HFFc6 (cell line): Measurements from ENCODE around the gene DNAH3. TPM values are rescaled to one million over a fixed set of nuclear protein-coding genes. Genes with fewer than 3 reads are reported as not detected.

Source experiments
- DNase-seq: peaks from one replicate; pipeline ENCODE4 v3.0.0-alpha.2; 2018
- H3K27ac Mint-ChIP-seq: 2 replicates; pipeline ENCODE4 v1.8.0; 2020; ENCODE audit warnings: mild to moderate bottlenecking, mixed read lengths
- H3K27me3 Mint-ChIP-seq: 2 replicates; pipeline ENCODE4 v1.8.0; 2021; ENCODE audit warnings: mild to moderate bottlenecking, moderate library complexity, mixed read lengths; ENCODE audit not compliant: insufficient read depth
- H3K36me3 Mint-ChIP-seq: 2 replicates; pipeline ENCODE4 v1.8.0; 2021; ENCODE audit warnings: low read depth, mixed read lengths
- H3K4me1 Mint-ChIP-seq: 2 replicates; pipeline ENCODE4 v1.8.0; 2020; ENCODE audit warnings: low read depth, mixed read lengths
- H3K4me3 Mint-ChIP-seq: 2 replicates; pipeline ENCODE4 v1.8.0; 2020; ENCODE audit warnings: mild to moderate bottlenecking, moderate library complexity, mixed read lengths
- H3K9me3 Mint-ChIP-seq: 2 replicates; pipeline ENCODE4 v1.8.0; 2020; ENCODE audit warnings: mild to moderate bottlenecking, mixed read lengths
- CTCF ChIP-seq: fragments of 200-600 bp; sonication (generic); IDR thresholded peaks from 2 replicates; pipeline ENCODE4 v1.5.0; 2021; ENCODE audit warnings: antibody characterized with exemption, mild to moderate bottlenecking
- total RNA-seq, 6 experiments: library from RNA; stranded (reverse); fragmentation: NEBNext Ultra II Directional; extraction: Animal tissue kit (Norgen Biotek cat#: 25700); gene quantifications; 2 replicates in 1 of 6; 3 replicates in 5 of 6; pipeline ENCODE4 v1.2.3, GENCODE V29; 2021

DNAH3 gene
- total RNA-seq, 6 experiments from 2014 or later, result not detected

GRCh38 chr16:20886320-20886719, 264.3 kb downstream of the DNAH3 start:
- no peak overlapping the region for H3K4me3 Mint-ChIP-seq
- H3K27ac Mint-ChIP-seq, result no peak overlapping the region
- peaks cover 24% of the 10 kb centered on the region for H3K36me3 Mint-ChIP-seq
- H3K4me1 Mint-ChIP-seq, result peaks cover 58% of the 10 kb centered on the region
- no peak for DNase-seq
- no peak for TF ChIP-seq CTCF
- H3K9me3 Mint-ChIP-seq, result no peaks in the 10 kb centered on the region
- peaks cover 2% of the 10 kb centered on the region; the same call in 1 of the 2 replicates for H3K27me3 Mint-ChIP-seq

- no peak for TF ChIP-seq CTCF
- no peaks in the 10 kb centered on the region for H3K27me3 Mint-ChIP-seq
- H3K9me3 Mint-ChIP-seq, result no peaks in the 10 kb centered on the region
- peaks cover 19% of the 10 kb centered on the region for H3K36me3 Mint-ChIP-seq
- H3K4me3 Mint-ChIP-seq, result no peak overlapping the region
- H3K4me1 Mint-ChIP-seq, result peaks cover 65% of the 10 kb centered on the region
- peak; percentile 69 for DNase-seq
- peak overlapping the region; percentile 54 for H3K27ac Mint-ChIP-seq
These were observed 266.4 kb downstream of the DNAH3 start for GRCh38 chr16:20884240-20884556.

GRCh38 chr16:20883554-20884239, 266.9 kb downstream of the DNAH3 start:
- Mint-ChIP-seq H3K9me3 (no peaks in the 10 kb centered on the region), H3K4me1 (peaks cover 70% of the 10 kb centered on the region), H3K36me3 (peaks cover 19% of the 10 kb centered on the region), H3K4me3 (no peak overlapping the region), H3K27ac (peak overlapping the region; percentile 54), H3K27me3 (no peaks in the 10 kb centered on the region)
- TF ChIP-seq CTCF, result no peak
- no peak for DNase-seq

Other genes with a start within 250 kb of the DNAH3 start
- 10 to 100 TPM; 16.0 to 22.1 (median 18.6) TPM for gene LDAF1, start 7.8 kb upstream of the DNAH3 start, total RNA-seq
- gene ZP2, start 60.7 kb upstream of the DNAH3 start, total RNA-seq, result not detected
- not detected for gene ANKS4B, start 82.9 kb upstream of the DNAH3 start, total RNA-seq
- gene CRYM, start 127.4 kb upstream of the DNAH3 start, total RNA-seq, result not detected